ENCODE measurements around the gene SMCO1. TPM values are rescaled to one million over a fixed set of nuclear protein-coding genes. Genes with fewer than 3 reads are reported as not detected.

SMCO1 gene
- polyA plus RNA-seq, 1 of the 3 experiments (the other 2 are of a cell fraction) = not detected

DNA sequence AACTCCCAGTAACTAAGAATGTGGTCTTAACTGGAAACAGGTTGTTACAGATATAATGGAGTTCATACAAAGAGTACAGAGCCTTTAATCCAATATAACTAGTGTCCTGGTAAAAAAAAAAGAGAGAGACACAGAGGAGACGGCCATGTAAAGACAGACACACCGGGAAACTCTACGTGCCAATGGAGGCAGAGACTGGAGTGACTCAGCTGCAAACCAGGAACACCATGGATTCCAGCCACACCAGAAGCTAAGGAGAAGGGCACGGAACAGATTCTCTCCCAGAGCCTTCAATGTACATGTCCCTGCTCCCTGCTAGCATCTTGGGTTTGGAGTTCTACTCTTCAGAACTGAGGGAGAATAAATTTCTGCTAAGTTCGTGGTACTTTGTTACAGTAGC is 16.1 kb downstream of the SMCO1 start:
- POLR2A ChIA-PET = no interaction called here
- H4K20me1 ChIP-seq (ENCODE audit: insufficient read depth) = peaks cover 51% of the 10 kb centered on the region
- H3K4me3 ChIP-seq (ENCODE audit: low read depth in 2 of 2, low read length in 1 of 2) = no peak overlapping the region
- H3F3A ChIP-seq (replicated peaks; ENCODE audit: insufficient read depth) = peaks cover 22% of the 10 kb centered on the region
- DNase-seq = no peak
- H3K9me2 ChIP-seq = no peaks in the 10 kb centered on the region
- no peaks in the 10 kb centered on the region for H3K27me3 ChIP-seq (ENCODE audit: insufficient read depth)
- H3K9ac ChIP-seq = peak overlapping the region; percentile 20; the same call in 1 of the 2 replicates
- peaks cover 0 to 10% of the 10 kb centered on the region in 2 experiments for H3K36me3 ChIP-seq (replicated peaks in 1 of 2; ENCODE audit: control insufficient read depth in 1 of 2, insufficient read depth in 2 of 2, low read length in 1 of 2)
- peak overlapping the region; percentile 84 for H3K4me2 ChIP-seq
- H3K4me1 ChIP-seq (ENCODE audit: control insufficient read depth in 1 of 2, insufficient read depth in 2 of 2, low read depth in 1 of 2, low read length in 1 of 2) = peaks cover 0 to 4% of the 10 kb centered on the region in 2 experiments; a peak in 1 of 4 replicates
- H2AFZ ChIP-seq (ENCODE audit: low read depth) = no peak overlapping the region
- peak overlapping the region; percentile 3 to 34; a peak in 3 of 4 replicates for H3K27ac ChIP-seq (ENCODE audit: low read depth in 2 of 2, low read length in 1 of 2)
- no peak for TF ChIP-seq MXI1 (IDR thresholded peaks at IDR 0.05; ENCODE audit: low read depth, low read length)
- TF ChIP-seq NRF1 (IDR thresholded peaks at IDR 0.05; ENCODE audit: low read depth, low read length) = no peak
- no peak for TF ChIP-seq FOXM1 (IDR thresholded peaks at IDR 0.05; ENCODE audit: low read depth)
- no peak for TF ChIP-seq FOXJ3 (CRISPR knock-in tag; IDR thresholded peaks at IDR 0.05)
- TF ChIP-seq EP300 (IDR thresholded peaks at IDR 0.05; ENCODE audit: borderline replicate concordance in 1 of 2, low read depth in 1 of 2, low read length in 1 of 2) = no peak
- TF ChIP-seq YY1 (IDR thresholded peaks at IDR 0.05; ENCODE audit: low read depth) = no peak; the same call in 1 of the 2 replicates
- TF ChIP-seq RAD21 (IDR thresholded peaks at IDR 0.05; ENCODE audit: low read length) = no peak
- TF ChIP-seq SMC3 (IDR thresholded peaks at IDR 0.05; ENCODE audit: low read depth, low read length) = no peak
- TF ChIP-seq PBX3 (IDR thresholded peaks at IDR 0.05) = no peak
- TF ChIP-seq, protein P1, sequence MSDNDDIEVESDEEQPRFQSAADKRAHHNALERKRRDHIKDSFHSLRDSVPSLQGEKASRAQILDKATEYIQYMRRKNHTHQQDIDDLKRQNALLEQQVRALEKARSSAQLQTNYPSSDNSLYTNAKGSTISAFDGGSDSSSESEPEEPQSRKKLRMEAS (IDR thresholded peaks at IDR 0.05; ENCODE audit: low read depth) = no peak
- TF ChIP-seq SIN3A (IDR thresholded peaks at IDR 0.05; ENCODE audit: borderline replicate concordance, low read depth, low read length) = no peak
- TF ChIP-seq USF2 (IDR thresholded peaks at IDR 0.05; ENCODE audit: borderline replicate concordance, low read depth, low read length) = no peak
- peak; percentile 28; the same call in 1 of the 2 replicates for TF ChIP-seq FOSL2 (IDR thresholded peaks at IDR 0.05; ENCODE audit: borderline replicate concordance, low read depth)
- TF ChIP-seq ELF1 (IDR thresholded peaks at IDR 0.05) = 0 out of 2 replicates have a peak, but pooled peaks have one; percentile 10
- TF ChIP-seq, protein P2, sequence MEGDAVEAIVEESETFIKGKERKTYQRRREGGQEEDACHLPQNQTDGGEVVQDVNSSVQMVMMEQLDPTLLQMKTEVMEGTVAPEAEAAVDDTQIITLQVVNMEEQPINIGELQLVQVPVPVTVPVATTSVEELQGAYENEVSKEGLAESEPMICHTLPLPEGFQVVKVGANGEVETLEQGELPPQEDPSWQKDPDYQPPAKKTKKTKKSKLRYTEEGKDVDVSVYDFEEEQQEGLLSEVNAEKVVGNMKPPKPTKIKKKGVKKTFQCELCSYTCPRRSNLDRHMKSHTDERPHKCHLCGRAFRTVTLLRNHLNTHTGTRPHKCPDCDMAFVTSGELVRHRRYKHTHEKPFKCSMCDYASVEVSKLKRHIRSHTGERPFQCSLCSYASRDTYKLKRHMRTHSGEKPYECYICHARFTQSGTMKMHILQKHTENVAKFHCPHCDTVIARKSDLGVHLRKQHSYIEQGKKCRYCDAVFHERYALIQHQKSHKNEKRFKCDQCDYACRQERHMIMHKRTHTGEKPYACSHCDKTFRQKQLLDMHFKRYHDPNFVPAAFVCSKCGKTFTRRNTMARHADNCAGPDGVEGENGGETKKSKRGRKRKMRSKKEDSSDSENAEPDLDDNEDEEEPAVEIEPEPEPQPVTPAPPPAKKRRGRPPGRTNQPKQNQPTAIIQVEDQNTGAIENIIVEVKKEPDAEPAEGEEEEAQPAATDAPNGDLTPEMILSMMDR (IDR thresholded peaks at IDR 0.05) = no peak
- TF ChIP-seq GABPA (IDR thresholded peaks at IDR 0.05; ENCODE audit: low read depth) = no peak
- H3K79me2 ChIP-seq (ENCODE audit: insufficient read depth) = peaks cover 94% of the 10 kb centered on the region
- CTCF ChIA-PET = no interaction called here
- WGBS (ENCODE audit: low lambda C conversion rate) = 60% methylated on average over 5 of the region's 5 CpGs
- H3K9me3 ChIP-seq = no peaks in the 10 kb centered on the region

Data from SK-N-SH (cell line).